ENCODE data around the gene PAOX.

PAOX gene

GRCh38 chr10:133415752-133416151, 36.7 kb downstream of the PAOX start:
- TF ChIP-seq CTCF (conservative IDR thresholded peaks at IDR 0.05): no peak
- no peak overlapping the region for H3K27ac ChIP-seq

- no peak for TF ChIP-seq CTCF (conservative IDR thresholded peaks at IDR 0.05)
- H3K27ac ChIP-seq: no peak overlapping the region
These were observed 39.4 kb downstream of the PAOX start for GRCh38 chr10:133418289-133418993.

- no peak overlapping the region for H3K27ac ChIP-seq
- TF ChIP-seq CTCF (conservative IDR thresholded peaks at IDR 0.05): no peak
These were observed 40.3 kb downstream of the PAOX start for GRCh38 chr10:133419211-133419950.

- no peak overlapping the region for H3K27ac ChIP-seq
- TF ChIP-seq CTCF (conservative IDR thresholded peaks at IDR 0.05): no peak
These were observed 41.0 kb downstream of the PAOX start for GRCh38 chr10:133420028-133420427.

GRCh38 chr10:133420579-133420978, 41.5 kb downstream of the PAOX start:
- TF ChIP-seq CTCF (conservative IDR thresholded peaks at IDR 0.05): no peak

GRCh38 chr10:133421336-133422222, 42.5 kb downstream of the PAOX start:
- TF ChIP-seq CTCF (conservative IDR thresholded peaks at IDR 0.05): no peak
- H3K27ac ChIP-seq: no peak overlapping the region

More at GRCh38 chr10:133420579-133420978, 41.5 kb downstream of the PAOX start:
- no peak overlapping the region for H3K27ac ChIP-seq
